LoVo (cell line): Measurements from ENCODE around the gene RABL2B.

Experiments used
- DNase-seq: peaks from one replicate; pipeline ENCODE4 v3.0.0-alpha.2; 2016; ENCODE audit warnings: low spot score

Gene RABL2B

DNA sequence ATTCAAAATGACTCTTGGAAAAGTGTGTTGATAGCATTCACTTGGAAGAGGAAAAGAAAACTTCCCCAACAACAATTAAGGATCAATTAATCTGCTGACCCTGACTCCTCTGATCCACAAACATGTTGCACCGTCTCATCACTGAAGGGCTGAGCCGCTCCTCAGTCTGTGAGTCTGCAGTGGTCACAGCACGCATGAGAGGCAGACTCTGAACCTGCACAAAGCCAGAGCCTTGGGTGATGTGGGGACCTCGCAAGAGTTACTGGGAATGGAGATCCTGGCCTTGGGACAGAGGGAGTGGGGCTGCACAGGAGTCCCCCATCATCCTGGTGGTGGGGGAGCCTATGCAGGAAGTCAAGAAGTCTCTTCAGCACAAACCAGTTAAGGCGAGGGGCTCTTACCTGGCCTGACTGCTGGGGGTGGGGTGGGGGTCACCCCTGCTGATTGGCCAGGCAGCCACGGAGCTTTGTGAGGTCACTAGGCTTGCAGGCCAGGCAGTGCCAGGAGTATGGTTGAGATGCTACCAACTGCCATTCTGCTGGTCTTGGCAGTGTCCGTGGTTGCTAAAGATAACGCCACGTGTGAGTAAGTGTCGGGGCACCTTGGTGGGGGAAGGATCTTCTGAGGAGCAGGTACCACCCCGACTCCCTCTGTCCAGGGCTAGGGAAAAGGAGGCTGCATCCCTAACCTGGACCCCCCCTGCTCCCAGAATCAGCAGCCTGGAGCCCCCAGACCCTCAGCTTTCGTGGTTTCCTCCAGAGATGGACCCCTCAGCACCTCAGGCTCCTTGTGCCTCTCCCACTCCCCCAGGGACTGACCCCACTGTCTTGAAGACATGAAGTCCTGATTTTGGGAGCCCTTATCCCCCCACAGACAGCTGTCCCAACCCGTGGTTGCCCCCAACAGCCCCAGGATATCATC lies 45.4 kb downstream of the RABL2B start, which contains the start of gene ACR:
ACR (plus strand) TSS at position 477 of the 921 bp plus-strand sequence; CDS start at position 509, 32 bp downstream.
- DNase-seq = no peak

GRCh38 chr22:50735739-50736030 lies 47.8 kb downstream of the RABL2B start:
- DNase-seq = no peak

DNA sequence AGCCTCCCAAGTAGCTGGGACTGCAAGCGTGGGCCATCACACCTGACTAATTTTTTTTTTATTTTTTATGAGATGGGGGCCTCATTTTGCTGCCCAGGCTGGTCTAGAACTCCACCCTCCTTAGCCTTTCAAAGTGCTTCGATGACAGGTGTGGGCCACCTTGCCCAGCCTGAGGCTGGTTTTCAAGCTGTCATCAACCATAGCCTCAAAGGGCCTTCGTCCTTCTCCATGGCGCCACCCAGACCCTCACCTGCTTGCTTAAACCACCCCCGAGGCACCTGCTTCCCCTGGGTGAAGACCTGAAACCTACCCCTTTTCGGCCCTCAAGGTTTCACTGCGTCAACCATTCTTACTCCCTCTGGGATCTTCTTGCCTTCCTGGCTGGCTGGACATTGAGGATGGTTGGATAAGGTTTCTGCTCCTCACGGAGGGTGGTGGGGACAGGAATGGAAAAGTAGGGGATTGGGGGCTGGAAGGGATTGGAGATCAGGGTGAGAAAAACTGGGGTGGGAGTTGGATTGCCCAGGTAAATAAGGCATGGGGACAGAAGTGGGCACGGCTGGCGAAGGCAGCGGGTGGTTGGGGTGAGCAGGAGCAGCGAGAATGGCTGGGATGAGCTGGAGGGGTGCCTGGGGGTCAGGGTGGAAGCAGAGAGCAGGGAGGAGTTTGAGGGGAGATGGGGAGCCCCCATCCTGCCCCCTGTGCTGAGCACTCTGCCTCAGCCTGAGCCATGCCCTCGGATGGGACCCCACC lies 48.3 kb downstream of the RABL2B start:
- DNase-seq = no peak

DNA sequence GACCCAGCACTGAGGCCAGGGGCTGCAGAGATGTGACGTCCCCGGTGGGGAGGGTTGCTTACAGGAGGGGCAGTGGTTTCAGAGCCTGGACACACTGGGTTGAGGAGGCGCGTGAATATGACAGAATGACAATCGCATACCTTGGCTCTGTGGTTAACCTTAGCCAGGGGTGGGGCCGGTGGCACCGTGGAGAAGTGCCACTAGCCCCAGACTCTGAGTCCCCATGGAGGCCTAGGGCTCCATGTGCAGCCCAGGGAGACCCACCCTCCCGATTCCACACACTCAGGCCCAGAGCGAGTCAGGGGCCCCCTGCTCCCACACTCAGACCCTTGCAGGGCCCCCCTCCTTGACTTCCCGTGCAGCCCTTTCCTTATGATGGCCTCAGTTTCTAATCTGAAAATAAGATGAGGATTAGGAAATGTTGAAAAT lies 49.1 kb downstream of the RABL2B start:
- DNase-seq = no peak

DNA sequence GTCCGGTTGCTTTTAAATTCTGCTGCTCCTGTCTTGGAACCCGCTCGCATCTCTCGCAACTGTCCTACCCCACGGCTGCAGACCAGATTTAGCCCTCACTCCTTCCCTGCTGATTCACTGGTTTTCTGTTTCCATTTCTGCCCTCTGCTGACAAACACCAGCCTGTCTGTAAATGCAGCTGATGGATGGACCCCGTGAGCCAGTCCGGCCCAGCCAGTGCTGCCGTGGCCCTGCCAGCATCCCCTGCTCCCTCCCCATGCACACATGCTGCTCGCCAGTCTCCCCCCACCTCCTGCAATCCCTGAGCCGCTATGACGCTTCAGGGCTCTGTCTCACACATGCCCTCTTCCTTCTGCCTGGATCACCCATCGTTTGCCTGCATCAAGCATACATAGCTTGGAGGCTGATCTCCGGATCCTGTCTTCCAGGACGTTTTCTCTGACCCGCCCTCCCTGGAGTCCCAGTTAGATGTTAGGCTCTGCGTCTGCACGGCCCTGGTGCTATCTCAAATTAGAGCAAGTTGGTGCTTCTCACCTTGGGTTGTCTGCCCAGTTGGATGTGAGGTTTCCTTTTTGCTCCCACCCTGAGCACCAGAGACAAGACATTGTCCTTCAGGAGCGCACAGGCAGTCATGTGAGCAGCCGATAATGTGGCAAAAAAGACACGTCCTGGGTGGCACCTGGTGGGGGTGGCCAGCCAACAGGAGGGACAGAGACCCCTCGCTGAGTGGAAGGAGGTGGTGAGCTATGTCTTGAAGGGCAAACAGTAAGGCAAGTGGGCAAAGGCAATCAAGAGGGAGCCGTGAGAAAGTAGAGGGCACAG lies 49.7 kb downstream of the RABL2B start:
- DNase-seq = no peak

- DNase-seq = no peak
Observed at GRCh38 chr22:50732681-50733080, 50.8 kb downstream of the RABL2B start.

DNA sequence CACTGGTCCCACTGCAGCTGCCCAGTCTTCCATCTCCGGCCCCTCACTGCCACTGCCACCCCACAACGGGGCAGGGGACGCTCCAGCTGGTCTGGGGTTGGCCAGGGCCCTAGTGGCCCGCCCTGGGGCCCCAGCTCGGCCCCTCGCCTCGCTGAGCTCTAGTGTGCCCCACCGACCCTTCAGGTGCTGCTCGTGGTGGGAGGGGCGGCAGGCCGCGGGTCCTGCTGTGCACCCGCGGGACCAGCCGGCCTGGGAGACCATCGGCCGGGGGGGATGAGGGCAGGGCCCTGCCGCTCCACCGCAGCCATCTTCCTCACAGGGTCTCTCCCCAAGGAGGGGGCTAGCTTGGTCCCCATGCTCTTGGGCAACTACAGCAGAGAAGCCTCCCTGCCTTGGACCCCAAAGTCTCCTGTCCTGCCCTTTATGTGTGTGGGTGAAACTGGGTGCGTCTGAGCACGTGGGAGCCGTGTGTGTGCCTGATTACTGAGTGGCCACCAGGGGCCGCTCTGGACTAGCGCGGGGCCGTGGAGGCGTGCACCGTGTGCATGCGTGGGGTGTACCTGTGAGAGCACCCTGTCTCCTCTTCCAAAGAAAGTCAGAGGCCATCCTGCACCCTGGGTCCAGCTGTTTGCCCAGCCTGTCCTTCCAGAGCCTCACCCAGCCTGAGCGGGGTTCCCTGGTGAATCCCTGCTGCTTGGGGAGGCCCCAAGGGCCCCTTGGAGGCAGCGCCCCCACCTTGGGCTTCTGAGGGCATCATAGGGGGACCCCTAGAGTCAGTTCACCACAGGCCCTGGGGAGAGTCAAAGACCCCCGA lies 51.4 kb downstream of the RABL2B start:
- peak; percentile 56 for DNase-seq

GRCh38 chr22:50730941-50731661 lies 52.3 kb downstream of the RABL2B start:
- no peak for DNase-seq

DNA sequence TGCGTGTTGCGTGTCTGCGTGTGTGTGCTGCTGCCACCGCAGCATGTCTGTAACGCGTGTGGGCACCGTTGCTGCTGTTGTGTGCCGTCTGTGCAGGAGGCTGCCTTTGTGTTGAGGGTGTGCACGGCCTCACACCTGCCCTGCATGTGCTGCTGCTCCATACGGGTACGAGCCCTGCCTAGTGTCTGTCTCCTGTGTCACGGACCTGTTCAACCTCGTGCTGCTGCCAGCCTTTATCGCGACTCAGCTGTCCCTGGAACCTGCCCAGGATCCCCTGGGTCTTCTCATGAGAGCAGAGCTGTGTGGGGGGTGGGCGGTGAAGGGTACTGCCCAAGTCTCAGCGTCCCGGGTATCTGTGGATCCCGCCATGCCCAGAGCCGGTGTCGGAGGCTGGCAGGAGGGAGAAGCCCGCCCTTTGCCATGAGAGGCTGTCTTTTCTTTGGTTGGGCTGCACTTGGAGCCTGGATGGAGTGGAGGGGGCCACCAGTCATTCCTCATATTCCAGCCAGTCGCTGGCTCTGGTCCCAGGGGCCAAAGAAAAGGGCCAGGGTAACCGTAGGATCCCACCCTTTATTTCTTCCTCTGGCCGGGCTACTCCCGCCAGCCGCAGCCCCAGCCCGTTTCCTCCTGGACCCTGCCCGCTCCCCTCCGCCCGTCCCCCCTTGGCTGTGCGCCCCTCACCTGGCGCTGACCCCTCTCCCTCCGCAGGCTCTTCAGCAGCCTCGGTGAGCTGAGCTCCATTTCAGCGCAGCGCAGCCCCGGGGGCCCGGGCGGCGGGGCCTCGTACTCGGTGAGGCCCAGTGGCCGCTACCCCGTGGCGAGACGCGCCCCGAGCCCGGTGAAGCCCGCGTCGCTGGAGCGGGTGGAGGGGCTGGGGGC lies 53.2 kb downstream of the RABL2B start:
- DNase-seq = no peak

GRCh38 chr22:50729391-50730012 lies 53.9 kb downstream of the RABL2B start:
- no peak for DNase-seq

DNA sequence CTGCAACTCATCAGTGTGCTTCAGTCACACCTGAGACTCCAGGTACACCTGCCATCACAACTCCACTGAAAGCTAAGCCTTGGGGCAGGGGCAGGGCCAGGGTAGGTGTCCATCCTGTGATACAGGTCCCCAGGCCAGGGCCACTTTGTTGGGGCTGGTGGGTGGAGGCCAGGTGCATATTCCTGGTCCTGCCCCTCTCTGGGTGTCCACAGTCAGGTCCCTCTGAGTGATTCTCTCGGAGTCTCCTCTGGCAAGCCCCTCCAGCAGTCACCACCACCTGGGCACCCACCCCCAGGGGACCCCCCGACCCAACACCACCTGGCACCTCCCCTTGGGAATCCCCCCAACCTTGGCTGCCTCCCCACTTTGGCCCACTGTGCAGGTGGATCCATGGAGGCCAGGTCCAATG lies 54.9 kb downstream of the RABL2B start:
- no peak for DNase-seq

- DNase-seq = no peak
Observed at GRCh38 chr22:50727678-50728522, 55.5 kb downstream of the RABL2B start.

DNA sequence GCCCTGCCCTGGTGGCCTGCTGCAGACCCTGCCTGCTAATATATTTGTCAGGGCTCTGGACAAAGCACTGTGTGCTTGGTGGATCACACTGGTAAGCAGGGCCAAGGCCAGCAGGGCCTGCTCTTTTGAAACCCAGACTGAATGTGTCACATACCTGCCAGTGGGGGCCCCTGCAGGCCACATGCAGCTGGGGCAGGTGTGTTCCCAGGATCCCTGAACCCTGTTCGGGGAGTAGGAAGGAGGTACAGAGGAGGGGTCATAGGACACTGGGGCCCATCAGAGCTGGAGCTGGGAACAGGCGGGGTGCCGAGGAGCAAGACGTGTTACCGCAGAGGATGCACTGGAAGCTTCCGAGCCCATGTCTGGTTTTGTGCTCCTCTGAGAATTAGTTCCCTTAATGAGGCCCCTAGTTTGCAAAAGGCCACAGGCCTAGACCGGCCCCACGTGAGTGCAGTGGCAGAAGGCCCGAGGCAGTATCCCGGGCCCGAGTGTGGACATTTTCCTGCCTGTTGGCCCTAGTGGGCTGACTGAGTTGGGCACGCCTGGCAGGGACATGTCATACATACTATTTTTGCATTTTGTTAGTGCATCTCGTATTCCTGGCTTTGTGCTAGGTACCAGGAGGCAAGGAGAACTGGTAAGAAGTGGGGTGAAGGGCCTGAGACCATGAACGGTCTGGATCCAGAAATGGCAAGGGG lies 56.6 kb downstream of the RABL2B start:
- no peak for DNase-seq

DNA sequence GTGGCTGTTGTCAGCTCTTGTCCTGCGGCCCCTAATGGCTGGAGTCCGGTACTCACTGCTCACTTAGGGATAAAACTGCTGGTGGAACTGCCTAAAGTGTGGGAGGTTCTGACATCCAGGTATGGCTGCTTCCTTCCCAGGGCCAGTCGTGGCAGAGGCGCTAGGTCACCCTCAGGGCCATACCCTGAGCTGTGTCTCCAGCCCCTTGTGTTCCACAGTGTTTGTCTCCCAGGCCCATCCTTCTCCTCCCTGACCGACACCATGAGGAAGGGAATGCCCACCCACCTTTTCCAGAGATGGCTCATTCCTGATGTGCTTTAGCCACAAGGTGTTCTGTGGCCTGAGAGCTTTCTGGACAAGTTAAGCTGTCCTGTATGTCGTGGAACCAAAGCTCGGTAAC lies 57.8 kb downstream of the RABL2B start:
- DNase-seq = no peak

GRCh38 chr22:50724616-50725015 lies 58.8 kb downstream of the RABL2B start:
- no peak for DNase-seq

- DNase-seq = no peak
Observed at GRCh38 chr22:50723991-50724390, 59.4 kb downstream of the RABL2B start.

GRCh38 chr22:50722716-50723428 lies 60.6 kb downstream of the RABL2B start:
- no peak for DNase-seq
